GM19240 (cell line): ENCODE results near the gene CBFA2T2.
"Not testable (repeated sequence)": the region's sequence is repeated elsewhere in the genome, so short reads cannot be mapped to it uniquely, and the experiment has no call there.

Source experiments
- DNase-seq: peaks from one replicate; pipeline ENCODE4 v3.0.0; 2011; ENCODE audit warnings: low spot score; ENCODE audit not compliant: insufficient read length

Gene CBFA2T2

DNA sequence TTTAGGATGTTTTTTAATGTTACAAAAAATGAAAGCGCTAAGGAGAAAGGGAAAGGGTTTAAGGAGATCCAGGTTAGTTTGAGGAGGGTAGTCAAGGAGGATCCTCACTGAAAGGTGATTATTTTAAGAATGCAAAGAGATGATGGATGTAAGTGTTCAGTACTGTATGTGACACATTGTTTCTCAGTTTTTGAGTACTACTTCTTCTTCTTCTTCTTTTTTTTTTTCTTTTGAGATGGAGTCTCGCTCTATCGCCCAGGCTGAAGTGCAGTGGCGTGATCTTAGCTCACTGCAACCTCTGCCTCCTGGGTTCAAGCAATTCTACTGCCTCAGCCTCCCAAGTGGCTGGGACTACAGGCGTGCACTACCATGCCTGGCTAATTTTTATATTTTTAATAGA lies 83.4 kb downstream of the CBFA2T2 start:
- DNase-seq: not testable (repeated sequence)

DNA sequence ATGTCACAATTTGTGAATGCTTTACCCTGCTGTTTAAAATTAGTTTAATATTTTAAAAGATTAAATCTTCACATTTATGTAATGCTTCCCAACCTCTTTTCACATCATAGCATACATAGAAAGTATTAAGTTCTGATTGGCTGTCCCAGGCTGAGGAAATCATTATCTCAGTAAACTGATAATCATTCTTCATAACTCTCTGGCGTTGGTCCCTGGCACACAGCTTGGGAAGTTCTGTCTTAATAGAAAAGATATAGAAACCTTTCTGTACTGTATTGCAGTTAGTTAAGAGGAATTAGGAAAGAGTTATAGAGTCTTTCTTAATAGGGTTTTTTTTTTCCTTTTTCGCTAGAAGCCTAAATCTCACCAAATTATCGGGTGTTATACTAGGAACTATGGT lies 85.4 kb downstream of the CBFA2T2 start:
- DNase-seq: no peak

DNA sequence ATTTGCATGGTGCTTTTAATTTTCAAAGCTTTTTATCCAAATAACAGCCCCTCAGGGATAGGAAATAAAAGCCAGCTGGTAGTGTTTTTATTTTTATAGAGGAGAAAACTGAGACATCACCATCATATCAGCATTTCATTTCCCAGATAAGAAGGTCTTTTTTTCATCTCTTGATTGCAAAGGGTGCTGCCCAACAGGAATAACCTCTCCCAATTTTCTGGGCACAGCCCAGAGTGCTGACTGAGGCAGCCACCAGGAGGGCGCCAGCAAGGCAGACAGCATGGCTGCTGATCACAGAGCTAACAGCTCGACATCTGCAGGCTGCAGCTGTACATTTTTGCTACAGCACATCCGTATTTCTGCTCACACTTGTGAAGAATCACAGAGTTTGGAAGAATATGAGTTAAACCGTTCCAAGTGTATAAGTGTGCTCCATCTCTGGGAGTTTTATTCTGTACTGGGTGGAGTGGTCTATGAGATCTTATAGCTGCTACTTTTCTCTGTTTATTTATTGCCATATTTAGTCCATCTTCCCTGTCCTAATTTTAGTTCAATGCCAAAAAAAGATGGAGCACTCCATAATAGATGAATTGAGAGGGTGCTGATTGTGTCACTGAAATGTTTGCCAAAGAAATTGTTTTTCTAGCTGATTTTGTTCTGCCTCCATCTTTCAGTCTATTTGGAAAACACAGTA lies 86.7 kb downstream of the CBFA2T2 start:
- no peak for DNase-seq

DNA sequence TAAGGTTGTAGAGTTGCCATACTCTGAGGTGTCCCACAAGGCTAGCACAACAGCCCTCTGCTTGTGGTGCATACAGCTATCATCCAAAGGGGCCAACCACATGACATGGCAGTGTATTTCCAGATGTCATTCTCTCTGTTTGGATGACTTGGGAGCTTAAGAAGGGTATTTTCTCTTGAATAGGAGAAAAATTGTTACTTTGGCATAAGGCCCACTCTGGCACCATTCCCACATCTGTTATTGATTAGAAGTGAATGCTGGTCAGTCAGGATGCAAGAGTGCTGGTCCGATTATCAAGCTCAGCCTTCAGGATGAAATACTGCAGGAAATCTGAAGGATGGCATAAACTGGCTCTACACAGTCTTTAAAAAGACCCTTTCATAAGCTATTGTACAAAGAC lies 88.6 kb downstream of the CBFA2T2 start:
- no peak for DNase-seq

DNA sequence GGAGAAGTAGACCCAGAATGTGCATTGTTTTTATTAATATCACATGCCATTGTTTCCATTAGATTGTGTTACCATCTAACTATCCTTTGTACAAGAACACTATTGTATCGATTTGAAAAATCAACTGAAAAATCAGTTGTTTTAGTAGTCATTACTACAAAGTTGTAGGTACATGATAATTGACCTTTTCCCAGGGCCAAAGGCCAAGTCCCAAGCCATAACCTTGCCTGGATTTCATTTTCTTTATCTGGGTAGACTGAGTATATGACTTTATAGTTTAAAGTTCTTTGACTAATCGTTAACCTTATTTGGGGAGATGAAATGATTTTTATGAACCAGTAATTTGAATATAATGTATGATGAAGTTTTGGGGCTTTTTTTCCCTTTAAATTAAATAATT lies 93.2 kb downstream of the CBFA2T2 start:
- no peak for DNase-seq

DNA sequence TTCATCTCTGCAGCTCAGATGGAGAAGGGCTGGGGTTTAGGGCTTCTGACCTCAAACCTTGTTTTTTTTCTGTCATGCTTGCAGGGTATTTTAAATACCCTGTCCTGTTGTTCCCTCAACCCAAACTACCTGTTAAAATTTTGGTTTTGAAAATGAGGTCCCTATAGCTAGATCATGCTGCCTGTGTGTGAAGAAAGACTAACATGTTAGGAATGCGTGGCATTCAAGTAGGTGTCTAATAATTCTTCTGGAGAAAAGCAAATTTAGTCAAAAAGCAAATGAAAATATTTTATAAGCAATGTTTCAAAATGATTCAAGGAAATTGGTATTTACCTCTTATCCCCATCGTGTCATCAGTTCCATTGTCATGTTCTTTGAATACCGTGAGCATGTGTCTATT lies 95.1 kb downstream of the CBFA2T2 start:
- no peak for DNase-seq

DNA sequence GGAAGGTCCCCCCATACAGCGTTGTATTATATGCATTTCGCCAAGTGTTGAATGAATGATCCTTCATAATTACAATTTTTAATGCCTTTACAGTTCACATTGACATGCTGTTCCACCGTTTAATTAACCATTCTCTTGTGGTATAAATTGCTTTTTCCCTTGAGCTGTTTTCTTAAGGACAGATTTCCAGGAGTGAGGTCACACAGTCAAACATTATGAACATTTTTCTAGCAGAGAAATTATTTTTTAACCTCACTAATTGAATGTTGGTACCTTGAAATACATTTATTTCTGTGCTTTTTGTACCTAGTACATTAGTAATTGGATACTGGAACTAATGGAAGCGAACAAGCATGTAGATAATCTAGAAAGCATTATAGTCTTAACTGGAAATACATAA lies 95.5 kb downstream of the CBFA2T2 start:
- no peak for DNase-seq

DNA sequence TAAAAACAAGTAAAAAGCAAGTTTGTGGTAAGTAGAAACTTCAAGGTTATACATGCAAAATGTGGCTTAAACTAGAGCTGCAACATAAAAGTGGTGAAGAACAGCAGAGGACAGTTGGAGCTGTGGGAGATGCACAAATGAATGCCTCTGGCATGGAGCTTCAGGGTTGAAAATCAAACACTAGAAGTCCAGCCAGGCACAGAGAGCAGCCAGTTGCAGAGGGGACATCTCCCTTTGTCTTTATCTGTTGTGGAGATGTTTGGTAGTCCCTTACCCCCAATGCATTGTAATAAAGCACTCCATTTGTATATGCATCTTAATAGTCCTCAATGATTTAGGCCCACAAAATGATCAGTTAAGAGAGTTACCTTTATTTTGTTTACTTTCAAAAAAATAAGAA lies 99.2 kb downstream of the CBFA2T2 start:
- DNase-seq: no peak

DNA sequence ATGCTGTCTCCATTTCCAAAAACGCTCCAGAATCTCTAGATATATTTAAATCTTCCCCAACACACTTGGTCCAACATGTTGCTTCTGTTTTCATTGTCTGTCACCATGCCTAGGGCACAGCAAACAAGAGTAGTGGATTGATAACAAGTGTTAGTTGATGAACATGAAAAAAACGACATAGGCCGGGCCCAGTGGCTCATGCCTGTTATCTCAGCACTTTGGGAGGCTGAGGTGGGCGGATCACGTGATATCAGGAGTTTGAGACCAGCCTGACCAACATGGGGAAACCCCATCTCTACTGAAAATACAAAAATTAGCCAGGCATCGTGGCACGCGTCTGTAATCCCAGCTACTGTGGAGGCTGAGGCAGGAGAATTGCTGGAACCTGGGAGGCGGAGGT lies 102.0 kb downstream of the CBFA2T2 start:
- DNase-seq: not testable (repeated sequence)

DNA sequence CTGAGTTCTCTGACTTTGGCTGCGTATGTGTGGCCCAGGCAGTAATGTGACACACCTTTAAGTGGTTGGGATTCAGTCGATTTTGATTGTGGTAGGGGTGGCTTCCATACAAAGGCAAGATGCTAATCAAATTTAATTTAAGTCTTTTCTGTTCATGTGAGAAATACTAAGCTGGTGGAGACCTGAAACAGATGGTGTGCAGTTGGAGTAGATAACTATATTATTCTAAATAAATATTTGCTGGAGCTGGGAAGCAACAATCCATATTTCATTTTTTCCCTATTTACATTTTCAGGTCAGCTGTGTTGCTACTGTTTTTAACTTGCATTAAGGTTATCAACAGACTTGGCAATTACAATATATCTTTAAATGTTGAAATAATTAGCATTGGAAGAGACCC lies 104.8 kb downstream of the CBFA2T2 start:
- DNase-seq: no peak

DNA sequence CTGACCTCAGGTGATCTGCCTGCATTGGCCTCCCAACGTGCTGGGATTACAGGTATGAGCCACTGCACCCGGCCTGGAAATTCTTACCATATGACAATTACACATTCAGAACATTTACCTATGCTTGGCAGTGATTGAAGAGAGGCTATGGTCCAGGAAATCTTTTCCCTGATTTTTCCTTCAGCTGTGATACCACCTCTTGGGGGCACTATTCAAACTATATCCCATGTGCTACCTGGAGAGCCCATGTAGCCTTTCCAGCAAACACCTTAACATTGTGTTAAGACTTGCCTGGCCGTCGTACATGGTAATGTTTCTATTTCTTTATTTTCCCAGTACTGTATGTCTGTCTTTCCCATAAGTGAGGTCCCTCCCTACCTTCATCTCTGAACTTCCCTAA lies 110.5 kb downstream of the CBFA2T2 start:
- no peak for DNase-seq

DNA sequence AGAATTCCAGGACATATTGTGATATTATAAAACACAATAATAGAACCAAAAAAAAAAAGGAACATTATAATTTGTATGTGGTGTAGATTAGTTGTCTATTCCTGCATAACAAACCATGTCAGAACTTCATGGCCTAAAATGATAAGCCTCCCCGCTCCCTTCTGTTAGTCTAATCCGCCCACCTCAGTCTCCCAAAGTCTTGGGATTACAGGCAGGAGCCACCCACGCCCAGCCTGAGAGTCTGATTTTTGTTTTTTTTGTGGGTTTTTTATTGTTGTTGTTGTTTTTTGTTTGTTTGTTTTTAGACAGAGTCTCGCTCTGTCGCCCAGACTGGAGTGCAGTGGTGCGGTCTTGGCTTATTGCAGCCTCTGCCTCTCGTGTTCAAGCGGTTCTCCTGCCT lies 111.1 kb downstream of the CBFA2T2 start:
- DNase-seq: no peak

DNA sequence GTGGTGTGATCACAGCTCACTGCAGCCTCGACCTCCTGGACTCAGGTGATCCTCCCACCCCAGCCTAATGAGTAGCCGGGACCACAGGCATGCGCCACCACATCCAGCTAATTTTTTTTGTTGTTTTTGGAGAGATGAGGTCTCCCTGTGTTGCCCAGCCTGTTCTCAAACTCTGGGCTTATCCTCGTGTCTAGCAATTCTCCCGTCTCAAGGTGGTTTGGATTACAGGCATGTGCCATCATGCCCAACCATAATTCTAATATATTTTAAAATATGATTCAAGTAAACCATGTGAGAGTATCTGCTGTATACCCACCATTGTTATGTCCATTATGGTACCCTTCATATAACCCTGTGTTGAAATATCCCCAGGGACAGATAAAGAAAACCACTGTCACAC lies 112.0 kb downstream of the CBFA2T2 start:
- DNase-seq: no peak

DNA sequence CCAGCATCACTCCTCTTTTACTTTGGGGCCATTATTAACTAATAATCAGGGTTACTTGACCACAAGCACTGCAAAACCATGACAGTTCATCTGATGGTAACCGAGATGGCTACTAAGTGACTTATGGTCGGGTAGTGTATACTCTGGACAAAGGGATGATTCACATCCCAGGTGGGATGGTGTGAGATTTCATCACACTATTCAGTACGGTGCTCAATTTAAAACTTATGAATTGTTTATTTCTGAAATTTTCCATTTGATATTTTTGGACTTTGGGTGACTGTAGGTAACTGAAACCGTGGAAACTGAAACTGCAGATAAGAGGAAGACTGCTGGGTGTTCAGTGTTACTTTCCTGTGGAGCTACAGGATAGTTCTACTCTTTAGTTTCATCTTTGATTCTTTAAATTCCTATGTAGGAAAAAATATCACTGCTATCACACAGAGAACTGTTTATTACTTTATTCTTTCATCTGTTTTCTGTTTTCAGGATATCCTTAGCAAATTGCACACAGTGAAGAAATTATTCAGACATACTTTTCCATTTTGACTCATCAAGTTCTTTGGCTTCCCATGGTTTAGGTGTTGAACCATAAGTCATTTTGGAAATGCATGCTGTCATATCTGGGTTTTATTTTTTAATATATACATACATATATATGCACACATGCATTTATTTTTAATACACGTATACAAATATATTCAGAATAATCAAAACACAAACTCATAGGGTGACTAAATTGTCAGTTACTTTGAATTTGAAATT lies 113.1 kb downstream of the CBFA2T2 start:
- no peak for DNase-seq

DNA sequence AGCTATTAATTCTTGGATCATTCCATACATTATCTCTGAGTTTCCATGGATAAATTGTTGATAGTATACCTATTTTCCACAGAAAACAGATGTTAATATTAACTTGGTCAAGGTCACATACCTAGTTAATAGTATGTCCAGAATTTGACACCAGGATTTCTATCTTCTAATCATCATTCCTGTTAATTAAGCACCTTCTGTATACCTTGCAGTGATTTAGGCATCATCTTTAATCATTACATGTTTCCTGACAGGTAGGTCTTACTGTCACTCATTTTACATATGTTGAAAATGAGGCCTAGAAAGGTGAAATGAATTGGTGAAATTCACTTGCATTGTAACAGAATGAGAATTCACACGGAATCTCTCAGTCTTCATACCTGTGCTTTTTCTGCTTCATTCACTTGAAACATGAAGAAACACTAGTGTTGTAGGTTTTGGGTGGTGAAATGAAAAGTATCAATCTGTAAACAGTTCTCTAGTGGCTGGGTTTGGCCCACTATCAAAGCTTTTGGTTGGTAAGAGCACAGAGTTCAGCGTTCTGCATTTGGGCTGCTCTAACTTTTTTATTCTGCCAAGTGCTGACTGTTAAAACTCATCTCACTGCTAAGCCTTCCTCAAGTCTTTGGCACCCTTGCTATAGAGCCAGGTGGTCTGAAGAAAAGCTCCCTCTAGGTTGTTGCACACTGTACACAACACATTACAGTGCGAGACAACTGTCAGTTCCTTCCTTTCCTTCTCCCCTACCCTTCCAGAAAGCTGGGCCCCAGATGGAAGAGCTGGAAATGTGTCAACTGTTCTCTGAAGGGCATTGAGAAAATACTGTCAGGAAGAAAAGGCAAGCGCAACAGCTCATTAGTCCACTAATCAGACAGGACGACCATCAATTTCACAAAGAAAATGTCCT lies 114.4 kb downstream of the CBFA2T2 start:
- no peak for DNase-seq

DNA sequence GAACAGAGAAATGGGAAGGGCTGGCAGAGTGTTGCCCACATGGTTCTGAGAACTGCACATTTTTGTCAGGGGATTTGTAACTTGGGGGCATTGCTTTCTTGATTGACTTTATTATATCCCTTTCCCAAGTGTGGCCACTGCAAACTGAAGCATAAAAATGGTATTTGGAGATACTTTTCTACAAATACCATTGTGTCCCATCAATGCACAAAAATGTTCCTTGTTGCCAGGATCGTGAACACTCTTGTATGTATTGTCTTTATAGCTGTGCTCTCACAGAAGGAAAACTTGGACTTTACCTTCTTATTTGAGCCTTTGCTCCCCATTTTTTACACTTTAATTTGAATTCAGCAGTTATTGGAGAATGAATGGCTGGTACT lies 115.1 kb downstream of the CBFA2T2 start:
- no peak for DNase-seq

DNA sequence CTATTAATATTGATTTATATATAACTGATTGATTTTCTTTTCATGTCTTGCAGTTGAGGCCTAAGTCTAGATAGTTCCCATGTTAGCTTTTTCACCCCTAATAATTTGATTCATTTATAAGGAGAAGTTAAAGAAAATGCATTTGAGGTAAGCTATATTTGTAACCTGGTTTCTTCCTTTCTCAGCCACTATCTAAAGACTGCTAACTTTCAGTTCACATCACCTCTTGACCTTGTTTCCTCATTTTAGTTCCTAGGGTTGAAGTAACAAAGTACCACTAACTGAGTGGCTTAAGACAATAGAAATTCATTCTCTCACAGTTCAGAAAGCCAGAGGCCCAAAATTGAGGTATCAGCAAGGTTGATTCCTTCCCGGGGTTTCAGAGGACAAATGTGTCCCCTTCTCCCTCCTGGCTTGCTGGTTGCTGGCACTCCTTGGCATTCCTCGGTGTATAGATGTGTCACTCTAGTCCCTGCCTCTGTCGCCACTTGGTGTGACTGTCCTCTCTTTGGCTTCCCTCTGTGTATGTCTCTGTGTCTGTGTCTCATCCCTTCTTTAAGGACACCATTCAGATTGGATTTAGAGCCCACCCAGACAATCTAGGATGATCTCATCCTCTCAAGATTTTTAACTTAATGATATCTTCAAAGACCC lies 116.3 kb downstream of the CBFA2T2 start:
- peak; percentile 14 for DNase-seq

DNA sequence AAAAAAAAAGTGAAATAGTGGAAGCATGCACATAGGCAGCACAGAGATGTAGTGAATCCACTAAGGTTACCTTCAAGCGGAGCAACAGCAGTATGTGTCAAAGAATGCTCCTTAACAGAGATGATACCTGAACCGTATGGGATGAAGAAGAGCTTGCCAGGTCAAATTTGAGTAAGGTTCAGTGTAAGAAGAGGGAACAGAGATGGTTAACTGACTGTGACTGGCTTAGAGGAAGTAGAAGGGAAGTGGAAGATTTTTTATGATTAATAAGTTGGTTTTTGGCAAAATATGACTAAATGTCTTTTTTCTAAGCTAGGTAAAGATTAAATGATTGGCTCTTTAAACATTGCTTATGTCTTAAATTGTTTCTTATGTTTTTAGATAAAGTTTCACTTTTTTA lies 119.6 kb downstream of the CBFA2T2 start:
- DNase-seq: no peak

DNA sequence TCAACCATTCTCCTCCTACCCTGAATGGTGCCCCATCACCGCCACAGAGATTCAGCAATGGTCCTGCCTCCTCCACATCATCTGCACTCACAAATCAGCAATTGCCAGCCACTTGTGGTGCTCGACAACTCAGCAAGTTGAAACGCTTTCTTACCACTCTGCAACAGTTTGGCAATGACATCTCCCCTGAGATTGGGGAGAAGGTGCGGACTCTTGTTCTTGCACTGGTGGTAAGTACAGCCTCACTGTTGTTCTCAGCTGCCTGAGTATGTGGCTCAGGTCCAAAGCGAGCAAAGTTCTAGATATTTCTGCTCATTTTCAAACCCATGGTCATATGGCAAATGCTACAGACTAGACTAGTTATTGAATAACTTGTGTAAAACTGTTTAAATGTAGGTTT lies 121.2 kb downstream of the CBFA2T2 start:
- no peak for DNase-seq

DNA sequence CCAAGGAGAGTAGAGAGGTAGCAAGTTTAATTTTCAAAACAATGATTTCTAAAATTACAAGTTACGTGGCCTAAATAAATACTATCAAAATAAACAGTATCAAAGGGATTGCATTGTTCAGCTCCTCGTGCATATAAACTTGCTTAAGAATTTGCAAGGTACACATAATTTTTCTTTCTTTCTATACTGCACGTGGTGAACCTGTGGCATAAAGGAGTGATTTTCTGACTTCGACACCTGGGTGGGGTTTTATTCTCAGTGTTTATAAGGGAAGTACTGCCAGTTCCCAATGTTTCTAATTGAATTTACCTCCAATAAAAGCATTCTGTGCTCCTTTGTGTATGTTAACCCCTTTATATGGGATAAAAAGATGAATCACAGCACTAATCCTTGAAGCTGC lies 122.1 kb downstream of the CBFA2T2 start:
- no peak for DNase-seq

DNA sequence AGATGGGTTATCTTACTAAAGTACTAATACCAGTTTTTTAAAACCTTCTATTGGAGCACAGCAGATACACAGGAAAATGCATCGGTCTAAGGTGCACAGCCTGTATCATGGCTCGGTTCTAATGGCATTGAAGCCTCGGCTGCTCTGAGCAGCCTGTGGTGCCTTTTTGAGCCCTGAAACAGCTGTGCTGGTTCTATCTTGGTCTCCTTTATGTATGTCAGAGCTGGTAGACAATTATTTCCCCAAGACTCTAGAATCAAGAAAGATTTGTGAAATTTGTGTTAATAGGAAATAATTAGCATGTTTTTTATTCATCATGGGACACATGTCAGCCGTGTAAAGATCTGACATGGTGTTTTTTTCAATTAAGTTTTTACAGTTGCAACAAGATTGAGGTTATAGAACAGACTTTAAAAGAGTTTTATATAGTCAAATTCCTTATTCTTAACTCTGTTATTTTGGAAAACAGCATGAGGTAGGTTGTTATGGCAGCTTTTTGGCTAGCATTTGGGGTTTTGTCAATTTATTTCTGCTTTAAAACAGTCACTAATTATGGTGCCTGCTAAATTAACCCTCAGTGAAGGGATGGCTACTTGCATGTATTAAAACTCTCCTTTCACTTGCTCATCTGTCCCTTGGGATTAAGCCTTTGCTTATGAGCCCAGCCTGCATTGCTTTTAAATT lies 132.0 kb downstream of the CBFA2T2 start:
- no peak for DNase-seq
